Islet precursor cell (in vitro differentiated cells): ENCODE data around the gene PDE4C.
"Not testable (repeated sequence)": the region's sequence is repeated elsewhere in the genome, so short reads cannot be mapped to it uniquely, and the experiment has no call there.

ENCODE experiments used
- DNase-seq: peaks from one replicate; pipeline ENCODE4 v3.0.0-alpha.2; 2018

The PDE4C gene

GRCh38 chr19:18221815-18222725 is 4.2 kb downstream of the PDE4C start:
- DNase-seq = peak; percentile 64

DNA sequence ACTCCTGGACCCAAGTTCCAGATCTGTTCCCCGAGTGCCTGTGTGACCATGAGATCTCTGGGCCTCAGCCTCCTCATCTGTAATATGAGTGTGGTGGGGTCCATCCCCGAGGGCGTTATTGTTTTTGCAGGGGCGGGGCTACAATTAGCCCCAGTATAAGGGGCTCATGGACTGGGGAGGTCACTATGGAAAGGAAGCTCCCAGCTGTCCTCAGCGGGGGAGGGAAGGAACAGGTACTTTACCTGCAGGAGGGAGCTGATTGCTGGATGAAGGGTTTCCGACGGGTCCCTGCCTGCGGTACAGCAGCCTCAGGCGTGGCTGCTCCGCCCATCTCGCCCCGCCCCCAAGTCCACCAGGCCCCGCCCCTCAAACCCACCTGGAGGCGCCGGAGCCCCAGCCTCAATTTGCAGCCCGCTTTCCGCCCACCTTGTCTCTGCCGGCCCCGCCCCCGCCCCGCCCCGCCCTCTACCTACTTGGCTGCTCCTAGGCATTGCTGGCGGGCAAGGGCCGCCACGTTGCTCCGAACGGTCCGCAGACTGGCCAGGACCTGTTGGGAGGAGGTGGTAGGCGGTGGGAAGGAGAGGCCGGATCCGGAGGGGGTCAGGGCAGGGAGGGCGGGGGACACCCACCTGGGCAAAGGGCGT is 5.5 kb downstream of the PDE4C start:
- peak; percentile 85 for DNase-seq

- DNase-seq = no peak
Measured at GRCh38 chr19:18219911-18220631, 6.2 kb downstream of the PDE4C start.

GRCh38 chr19:18218600-18218999 is 7.6 kb downstream of the PDE4C start:
- DNase-seq = no peak

GRCh38 chr19:18218159-18218558 is 8.1 kb downstream of the PDE4C start:
- no peak for DNase-seq

- no peak for DNase-seq
Measured at GRCh38 chr19:18216789-18217188, 9.4 kb downstream of the PDE4C start.

GRCh38 chr19:18214779-18215433 is 11.3 kb downstream of the PDE4C start:
- no peak for DNase-seq

DNA sequence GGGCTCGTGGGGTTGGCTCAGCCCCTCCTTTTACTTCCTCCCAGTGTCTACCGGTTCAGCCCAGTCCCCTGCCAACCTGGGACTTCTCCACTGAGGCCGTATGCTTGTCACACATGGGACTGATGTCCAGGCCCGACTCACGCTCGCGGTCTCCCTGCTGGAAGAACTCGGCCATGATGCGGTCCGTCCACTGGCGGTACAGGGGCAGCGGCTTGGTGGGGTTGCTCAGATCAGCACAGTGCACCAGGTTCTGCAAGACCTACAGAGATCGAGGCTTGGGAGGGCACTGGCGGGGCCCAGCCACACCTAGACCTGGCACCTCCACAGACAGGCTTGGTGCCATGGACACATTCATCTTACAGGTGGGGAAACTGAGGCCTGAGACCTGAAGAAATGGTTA is 14.6 kb downstream of the PDE4C start:
- no peak for DNase-seq

DNA sequence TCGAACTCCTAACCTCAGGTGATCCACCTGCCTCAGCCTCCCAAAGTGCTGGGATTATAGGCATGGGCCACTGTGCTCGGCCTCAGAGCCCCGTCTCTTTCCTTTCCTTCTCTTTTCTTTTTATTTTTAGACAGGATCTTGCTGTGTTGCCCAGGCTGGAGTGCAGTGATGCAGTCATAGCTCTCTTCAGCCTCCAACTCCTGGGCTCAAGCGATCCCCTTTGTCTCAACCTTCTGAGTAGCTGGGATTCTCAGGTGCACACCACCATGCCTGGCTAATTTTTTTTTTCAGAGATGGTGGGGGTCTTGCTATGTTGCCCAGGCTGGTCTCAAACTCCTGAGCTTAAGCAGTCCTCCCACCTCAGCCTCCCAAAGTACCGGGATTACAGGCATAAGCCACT is 16.3 kb downstream of the PDE4C start:
- not testable (repeated sequence) for DNase-seq

GRCh38 chr19:18208098-18208951 is 17.9 kb downstream of the PDE4C start:
- DNase-seq = peak; percentile 71

DNA sequence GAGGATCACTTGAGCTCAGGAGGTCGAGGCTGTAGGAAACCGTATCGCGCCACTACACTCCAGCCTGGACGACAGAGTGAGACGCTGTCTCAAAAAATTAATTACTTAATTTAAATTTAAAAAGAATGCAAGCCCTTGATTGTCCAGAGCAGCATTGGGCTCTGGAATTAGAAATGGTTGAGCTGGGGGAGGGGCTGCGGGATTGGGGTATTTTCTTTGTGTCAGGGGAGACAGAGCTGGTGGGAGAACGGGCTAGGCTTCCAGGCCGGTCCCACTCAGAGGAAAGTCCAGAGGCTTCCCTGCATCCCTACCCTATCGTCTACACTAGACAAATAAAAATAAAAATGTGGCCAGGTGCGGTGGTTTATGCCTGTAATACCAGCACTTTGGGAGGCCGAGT is 20.2 kb downstream of the PDE4C start:
- peak; percentile 44 for DNase-seq

- peak; percentile 74 for DNase-seq
Measured at GRCh38 chr19:18205200-18205892, 20.9 kb downstream of the PDE4C start.

GRCh38 chr19:18204394-18205199 is 21.6 kb downstream of the PDE4C start:
- peak; percentile 76 for DNase-seq

GRCh38 chr19:18203863-18204393 is 22.3 kb downstream of the PDE4C start, which contains the start of gene RAB3A:
Gene RAB3A, minus strand, starts transcription at chr19:18204042. Its CDS starts 1,302 bp downstream, at chr19:18202740.
- peak; percentile 100 for DNase-seq

DNA sequence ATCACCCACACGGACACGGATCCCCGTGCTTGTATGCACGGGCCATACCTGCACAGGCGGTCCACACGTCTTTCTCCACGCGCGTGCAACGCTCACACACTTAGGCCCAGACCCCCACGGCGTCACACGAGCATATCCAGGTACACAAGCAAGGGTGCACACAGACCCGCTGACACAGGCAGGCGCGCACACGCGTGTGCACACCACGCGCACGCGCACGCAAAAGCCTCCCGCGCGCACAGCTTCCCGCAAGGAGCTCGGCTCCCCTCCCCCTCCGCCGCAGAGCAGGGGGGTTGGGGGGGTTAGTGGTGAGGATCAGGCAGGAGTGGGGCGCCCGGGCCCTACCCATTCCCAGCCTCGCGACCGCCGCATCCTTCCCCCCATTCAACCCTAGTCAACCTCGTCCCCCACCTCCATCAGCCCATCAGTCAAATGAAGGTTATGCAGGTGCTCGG is 22.8 kb downstream of the PDE4C start:
- DNase-seq = no peak

GRCh38 chr19:18202778-18203407 is 23.3 kb downstream of the PDE4C start:
- peak; percentile 53 for DNase-seq

DNA sequence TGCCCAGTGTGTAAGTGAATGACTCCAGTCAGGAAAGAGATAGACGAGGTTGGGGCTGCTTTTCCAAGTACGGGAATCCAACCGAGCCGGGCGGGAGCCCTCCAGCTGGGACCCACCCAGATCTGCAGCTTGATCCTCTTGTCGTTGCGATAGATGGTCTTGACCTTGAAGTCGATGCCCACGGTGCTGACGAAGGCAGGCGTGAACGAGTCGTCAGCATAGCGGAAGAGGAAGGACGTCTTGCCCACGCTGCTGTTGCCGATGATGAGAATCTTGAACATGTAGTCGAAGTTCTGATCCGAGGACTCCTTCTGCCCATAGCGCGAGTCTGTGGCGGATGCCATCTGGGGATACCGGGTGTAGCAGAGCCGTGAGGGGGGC is 23.9 kb downstream of the PDE4C start:
- DNase-seq = no peak

DNA sequence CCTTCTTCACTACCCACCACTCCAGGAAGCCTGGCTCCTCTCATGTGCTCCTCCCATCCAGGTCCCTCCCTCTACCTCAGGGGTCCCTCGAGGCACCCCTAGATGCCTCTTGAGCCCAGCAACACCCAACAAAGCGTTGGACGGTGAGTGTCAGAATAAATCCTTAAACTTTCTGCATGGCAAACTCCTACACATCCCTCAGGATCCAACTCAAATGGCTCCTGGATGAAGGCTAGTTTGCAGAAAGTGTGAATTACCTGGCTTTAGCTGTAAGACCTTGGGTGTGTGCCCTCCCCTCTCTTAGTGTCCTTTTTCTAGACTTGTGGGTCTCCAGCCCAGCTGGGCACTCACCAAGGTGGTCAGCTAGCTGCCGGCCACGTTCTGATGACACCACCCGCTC is 27.9 kb downstream of the PDE4C start:
- no peak for DNase-seq

- no peak for DNase-seq
Measured at GRCh38 chr19:18197941-18198340, 28.3 kb downstream of the PDE4C start.

DNA sequence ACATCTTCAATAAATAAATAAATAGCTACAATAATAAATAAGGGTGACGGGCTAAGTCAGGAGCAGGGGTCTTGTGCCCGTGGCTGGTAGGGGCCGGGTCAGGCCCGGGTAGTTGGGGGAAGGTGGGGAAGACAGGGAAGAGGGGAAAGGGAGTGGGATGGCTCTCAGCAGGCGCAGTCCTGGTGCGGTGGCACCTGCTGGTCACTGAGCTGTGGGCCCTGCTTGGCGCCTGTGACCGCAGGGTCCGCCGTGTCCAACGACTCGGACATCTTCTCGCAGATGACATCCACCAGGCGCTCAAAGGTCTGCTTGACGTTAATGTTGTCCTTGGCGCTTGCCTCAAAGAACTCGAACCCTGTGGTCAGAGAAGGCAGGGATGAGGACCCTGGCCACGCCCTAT is 28.9 kb downstream of the PDE4C start:
- DNase-seq = no peak
